ENCODE results near the gene EFHD2.
"Not testable (repeated sequence)": the region's sequence is repeated elsewhere in the genome, so short reads cannot be mapped to it uniquely, and the experiment has no call there.

EFHD2 gene

DNA sequence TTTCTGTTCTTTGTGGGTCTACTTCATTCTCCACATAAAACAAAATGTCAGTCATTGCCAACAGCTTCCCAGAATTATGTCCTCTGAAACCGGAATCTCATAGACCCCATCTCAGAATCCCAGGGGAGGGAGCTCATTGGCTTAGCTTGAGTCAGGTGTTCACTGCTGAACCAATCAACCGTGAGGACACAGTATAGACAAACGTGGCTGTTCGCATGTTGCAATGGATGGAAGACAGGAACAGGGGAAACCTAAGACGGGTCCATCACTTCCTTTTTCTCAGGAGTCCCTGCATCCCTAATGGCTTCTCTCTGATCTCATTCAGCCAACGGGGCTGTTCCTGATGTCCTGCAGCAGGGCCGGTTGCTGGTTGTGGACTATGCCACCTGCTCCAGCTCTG, 56.0 kb downstream of the EFHD2 start:
- TF ChIP-seq, protein P1, sequence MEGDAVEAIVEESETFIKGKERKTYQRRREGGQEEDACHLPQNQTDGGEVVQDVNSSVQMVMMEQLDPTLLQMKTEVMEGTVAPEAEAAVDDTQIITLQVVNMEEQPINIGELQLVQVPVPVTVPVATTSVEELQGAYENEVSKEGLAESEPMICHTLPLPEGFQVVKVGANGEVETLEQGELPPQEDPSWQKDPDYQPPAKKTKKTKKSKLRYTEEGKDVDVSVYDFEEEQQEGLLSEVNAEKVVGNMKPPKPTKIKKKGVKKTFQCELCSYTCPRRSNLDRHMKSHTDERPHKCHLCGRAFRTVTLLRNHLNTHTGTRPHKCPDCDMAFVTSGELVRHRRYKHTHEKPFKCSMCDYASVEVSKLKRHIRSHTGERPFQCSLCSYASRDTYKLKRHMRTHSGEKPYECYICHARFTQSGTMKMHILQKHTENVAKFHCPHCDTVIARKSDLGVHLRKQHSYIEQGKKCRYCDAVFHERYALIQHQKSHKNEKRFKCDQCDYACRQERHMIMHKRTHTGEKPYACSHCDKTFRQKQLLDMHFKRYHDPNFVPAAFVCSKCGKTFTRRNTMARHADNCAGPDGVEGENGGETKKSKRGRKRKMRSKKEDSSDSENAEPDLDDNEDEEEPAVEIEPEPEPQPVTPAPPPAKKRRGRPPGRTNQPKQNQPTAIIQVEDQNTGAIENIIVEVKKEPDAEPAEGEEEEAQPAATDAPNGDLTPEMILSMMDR (conservative IDR thresholded peaks at IDR 0.05; ENCODE audit: low read depth, low read length): no peak
- no peak for DNase-seq (ENCODE audit: low read depth)
- H3K4me3 ChIP-seq (ENCODE audit: low read depth, low read length): no peak overlapping the region

DNA sequence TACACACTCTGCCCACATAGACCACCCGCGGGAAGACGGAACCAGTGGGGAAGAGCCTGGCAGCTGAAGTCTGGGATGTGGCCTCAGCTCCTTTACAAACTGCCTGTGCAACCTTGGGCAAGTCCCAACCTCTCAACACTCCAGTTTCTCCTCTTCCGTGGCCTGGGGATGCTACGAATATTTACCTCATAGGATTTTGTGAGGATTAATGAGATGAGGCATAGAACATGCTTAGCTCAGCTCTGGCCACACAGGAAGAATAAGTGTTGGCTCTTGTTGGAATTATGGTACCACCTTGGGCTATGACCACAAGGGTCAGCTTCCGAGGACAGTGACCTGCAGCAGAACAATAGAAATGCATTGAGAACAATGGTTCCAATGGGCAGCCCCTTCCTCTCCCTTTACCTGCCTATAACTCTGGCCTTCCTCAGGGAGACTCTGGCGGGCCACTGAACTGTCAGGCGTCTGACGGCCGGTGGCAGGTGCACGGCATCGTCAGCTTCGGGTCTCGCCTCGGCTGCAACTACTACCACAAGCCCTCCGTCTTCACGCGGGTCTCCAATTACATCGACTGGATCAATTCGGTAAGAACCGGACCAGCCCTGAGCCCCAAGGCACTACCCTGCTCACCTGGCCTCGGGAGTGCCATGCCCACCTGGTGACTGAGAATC, 57.4 kb downstream of the EFHD2 start:
- DNase-seq (ENCODE audit: low read depth); H3K4me3 ChIP-seq (ENCODE audit: low read depth, low read length): not testable (repeated sequence)

DNA sequence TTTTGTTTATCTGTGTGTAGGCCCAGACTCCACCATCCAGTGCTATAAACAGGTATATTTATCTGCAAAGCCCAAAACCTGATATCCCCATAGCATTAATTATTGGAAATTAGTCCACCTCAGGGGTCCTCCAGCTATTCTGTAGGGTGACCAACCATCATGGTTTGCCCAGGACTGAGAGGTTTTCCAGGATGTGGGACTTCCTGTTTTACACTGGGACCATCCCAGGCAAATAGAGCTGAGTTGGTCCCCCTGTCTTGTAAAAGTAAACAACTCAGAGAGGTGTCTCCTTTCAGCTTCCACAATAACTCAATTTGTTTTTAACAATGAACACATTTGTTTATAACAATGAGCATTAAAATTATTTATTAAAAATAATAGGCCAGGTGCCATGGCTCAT, 58.5 kb downstream of the EFHD2 start:
- DNase-seq (ENCODE audit: low read depth): no peak
- TF ChIP-seq, protein P1 (conservative IDR thresholded peaks at IDR 0.05; ENCODE audit: low read depth, low read length): no peak
- H3K4me3 ChIP-seq (ENCODE audit: low read depth, low read length): no peak overlapping the region

DNA sequence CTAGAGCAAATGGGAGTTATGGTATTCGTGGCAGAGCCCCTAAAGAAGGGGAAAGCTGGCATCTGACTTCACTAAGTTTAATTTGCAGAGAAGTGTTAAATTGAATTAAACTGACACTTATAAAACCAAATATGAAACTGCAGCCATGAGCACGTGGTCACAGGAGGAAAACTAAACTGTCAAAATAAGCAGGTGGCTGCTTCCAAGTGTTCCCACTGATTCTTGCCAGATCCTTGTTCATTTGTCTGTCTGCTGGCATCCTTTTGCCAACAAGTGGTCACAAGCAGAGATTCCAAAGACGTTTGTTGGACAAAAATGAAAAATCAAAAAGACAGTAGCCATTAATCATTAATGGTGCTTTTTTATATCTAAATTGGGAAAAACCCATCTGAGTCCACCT, 59.7 kb downstream of the EFHD2 start:
- TF ChIP-seq, protein P1 (conservative IDR thresholded peaks at IDR 0.05; ENCODE audit: low read depth, low read length): no peak
- no peak for DNase-seq (ENCODE audit: low read depth)
- no peak overlapping the region for H3K4me3 ChIP-seq (ENCODE audit: low read depth, low read length)

DNA sequence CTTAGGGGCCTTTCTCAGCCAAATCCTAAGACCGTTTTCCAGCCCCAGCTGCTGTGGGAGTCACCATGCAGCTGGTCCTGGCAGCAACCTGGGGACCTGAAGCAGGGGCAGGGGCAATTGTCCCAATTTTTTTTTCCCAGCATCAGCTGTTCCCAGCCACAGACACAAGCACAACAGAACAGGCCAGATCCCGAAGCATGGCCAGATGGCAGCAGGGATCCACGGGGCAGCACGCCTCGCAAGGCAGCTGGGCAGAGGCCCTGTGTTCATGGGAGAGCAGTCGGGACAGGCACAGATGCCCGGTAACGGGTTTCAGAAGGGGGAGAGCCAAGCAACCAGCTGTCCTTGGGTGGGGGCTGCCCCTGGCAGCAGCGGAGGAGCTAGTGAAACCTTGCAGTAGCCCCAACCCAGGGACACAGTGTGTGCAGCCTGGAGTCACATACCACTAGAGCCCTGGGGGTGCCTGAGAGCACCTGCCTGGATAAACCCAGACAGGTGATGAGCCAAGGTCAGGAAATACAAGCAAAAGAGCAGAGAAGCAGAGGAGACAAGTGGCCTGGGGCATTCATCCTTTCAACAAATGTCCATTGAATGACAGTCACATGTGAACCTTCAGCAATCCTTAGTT, 60.2 kb downstream of the EFHD2 start:
- not testable (repeated sequence) for H3K4me3 ChIP-seq (ENCODE audit: low read depth, low read length); DNase-seq (ENCODE audit: low read depth)

DNA sequence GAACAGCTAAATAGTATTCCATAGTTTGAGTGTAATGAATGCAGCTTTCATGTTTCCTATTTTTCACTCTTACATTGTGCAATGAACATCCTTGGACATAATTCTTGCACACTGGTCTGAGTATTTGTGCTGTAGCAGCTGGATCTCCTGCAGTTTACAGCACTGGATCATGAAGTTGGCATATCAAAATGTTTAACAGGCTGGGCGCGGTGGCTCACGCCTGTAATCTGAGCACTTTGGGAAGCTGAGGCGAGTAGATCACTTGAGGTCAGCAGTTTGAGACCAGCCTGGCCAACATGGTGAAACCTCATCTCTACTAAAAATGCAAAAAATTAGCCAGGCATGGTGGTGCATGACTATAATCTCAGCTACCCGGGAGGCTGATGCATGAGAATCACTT, 61.4 kb downstream of the EFHD2 start:
- not testable (repeated sequence) for DNase-seq (ENCODE audit: low read depth); H3K4me3 ChIP-seq (ENCODE audit: low read depth, low read length)

DNA sequence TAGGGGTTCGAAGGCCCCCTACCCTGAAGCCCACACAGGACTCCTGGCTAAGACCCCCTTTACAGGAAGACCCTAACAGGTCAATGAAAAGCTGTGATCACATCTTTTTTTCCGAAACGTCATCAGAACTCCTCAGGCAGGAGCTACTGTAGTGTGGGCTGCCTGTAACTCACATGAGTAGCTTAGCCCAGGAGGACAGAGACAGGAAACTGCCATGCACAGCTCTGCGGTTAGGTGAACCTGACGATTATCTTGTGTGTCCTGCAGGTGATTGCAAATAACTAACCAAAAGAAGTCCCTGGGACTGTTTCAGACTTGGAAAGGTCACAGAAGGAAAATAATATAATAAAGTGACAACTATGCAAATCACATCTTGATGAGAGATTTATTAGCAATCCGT, 62.0 kb downstream of the EFHD2 start:
- H3K4me3 ChIP-seq (ENCODE audit: low read depth, low read length); DNase-seq (ENCODE audit: low read depth): not testable (repeated sequence)

DNA sequence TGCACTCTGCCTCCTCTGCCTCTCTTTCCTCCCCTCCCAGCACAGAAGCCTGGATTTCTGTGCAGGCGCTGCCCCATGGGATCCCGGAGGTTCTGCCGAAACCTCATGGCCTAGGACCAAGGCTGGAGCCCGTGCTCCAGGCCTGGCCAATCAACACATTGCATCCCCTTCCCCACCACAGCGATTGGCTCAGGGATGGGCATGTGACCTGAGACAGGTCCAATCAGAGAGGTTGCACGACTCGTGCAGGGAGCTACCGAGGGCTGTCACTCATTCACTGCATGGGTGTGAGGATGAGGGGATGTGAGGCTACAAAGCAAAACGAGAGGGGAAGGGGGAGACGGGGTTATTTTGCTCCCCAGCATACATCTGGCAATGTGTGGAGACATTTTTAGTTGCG, 62.9 kb downstream of the EFHD2 start:
- no peak overlapping the region for H3K4me3 ChIP-seq (ENCODE audit: low read depth, low read length)
- TF ChIP-seq, protein P1 (conservative IDR thresholded peaks at IDR 0.05; ENCODE audit: low read depth, low read length): no peak
- DNase-seq (ENCODE audit: low read depth): no peak

DNA sequence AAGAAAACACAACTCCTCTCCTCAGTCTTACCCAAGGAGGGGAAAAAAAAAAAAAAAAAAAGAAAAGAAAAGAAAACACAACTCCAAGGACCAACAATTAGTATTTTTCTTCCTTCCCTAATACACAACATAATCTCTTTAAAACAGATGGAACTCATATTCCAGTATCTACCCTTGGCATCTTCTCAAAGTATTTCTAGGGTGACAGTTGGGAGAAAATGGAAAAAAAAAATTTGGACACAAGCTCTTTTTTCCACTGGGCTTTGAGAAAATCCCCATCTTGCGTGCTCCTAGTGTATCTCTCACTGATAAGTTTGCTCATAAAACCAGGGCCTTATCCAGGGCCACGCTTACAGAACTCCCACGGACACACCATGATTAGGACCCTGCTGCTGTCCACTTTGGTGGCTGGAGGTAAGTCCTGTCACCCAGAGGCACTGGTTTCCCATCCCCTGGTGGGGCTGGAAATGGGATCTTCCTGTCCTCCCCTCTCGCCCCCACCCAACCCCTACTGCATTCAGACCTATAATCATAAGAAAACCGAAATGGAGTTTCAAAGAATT, 66.1 kb downstream of the EFHD2 start, which contains the start of gene CELA2B:
Gene CELA2B, plus strand, starts transcription at position 353 of the 563 bp plus-strand sequence. Its CDS starts 22 bp downstream, at position 375.
- TF ChIP-seq, protein P1 (conservative IDR thresholded peaks at IDR 0.05; ENCODE audit: low read depth, low read length): no peak
- DNase-seq (ENCODE audit: low read depth): no peak
- H3K4me3 ChIP-seq (ENCODE audit: low read depth, low read length): no peak within 1 kb of the TSS
